NCI-H82 treated with DMSO at 0.1 percent for 48 hours (cell line): Measurements from ENCODE around the gene PTCD1.
"Not testable (repeated sequence)": the region's sequence is repeated elsewhere in the genome, so short reads cannot be mapped to it uniquely, and the experiment has no call there.

Experiments
- DNase-seq: peaks from one replicate; lab custom pipeline; 2025; ENCODE audit not compliant: unreplicated experiment; lab: John Stamatoyannopoulos, UW

Gene PTCD1

DNA sequence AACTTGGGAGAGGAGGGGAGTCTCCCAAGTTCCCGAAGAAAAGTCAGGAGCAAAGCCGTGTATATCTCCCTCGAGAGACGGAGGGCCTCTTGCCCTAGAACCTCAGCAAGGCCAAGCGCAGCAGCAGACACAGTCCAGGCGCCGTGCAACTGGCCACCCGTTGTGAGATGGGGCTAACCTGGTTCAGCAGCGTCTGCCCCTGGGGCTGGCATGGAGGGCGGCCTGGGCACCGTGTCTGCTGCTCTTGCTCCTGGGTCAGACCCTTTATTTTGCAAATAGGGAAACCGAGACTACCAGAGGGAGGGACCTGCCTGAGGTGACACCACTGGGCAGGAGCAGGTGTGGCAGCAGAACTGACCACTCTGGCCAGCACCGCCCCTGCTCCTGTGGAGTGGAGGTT is 13.9 kb upstream of the PTCD1 start:
- DNase-seq: no peak

DNA sequence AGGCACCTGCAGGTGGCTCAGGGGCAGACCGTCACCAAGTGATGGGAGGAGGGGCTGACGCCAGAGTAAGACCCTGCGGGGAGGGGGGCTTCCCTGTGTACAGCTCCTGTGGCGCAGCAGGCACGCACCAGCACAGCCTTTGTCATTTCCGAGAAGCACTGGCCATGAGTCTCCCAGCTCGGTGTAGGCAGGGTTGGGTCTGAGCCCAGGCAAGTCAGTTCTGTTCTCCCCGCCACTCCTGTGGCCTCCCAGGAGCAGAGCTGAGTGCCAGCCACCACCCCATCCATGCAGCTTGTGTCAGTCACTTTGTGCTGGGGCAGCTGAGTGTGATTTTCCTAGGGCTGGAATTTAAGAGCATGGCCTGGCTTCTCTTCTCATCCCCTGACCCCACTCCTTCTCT is 13.3 kb upstream of the PTCD1 start:
- DNase-seq: no peak

DNA sequence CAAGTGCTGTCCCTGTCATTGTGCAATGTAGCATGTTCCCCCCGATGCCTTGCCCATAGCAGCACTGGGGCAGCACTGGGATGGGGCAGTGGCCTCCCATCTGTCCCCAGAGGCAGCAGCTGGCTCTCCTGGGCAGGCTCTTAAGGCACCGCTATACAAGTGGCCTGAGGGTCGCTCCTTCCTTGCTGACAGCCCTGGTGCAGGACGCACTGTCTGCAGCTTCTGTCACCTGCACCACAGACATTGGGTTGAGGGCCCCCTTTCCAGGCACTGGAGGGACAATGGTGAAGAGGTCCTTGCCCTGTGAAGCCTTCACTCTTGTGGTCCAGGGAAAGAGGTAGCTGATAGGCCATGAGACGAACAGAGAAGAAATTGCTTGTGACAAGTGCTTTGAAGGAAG is 10.7 kb upstream of the PTCD1 start:
- no peak for DNase-seq

DNA sequence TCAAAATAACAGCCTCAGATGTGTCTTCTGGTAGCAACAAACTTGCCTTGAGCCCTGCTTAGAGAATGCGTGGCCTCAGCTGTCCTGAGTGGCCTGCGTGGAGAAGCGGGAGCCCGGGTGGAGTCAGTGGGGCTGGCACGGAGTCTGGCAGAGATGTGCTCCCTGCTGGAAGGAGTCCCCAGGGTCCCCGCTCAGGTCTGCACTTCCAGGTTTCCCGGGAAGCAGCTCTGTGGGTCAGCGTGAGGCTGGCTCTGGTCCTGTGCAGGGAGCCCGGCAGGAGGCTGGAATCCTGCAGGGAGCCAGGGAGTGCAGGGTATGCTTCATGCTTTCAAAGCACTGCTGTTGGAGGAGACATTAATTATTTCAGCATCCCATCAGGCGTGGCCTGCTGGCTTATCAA is 10.3 kb upstream of the PTCD1 start:
- DNase-seq: no peak

DNA sequence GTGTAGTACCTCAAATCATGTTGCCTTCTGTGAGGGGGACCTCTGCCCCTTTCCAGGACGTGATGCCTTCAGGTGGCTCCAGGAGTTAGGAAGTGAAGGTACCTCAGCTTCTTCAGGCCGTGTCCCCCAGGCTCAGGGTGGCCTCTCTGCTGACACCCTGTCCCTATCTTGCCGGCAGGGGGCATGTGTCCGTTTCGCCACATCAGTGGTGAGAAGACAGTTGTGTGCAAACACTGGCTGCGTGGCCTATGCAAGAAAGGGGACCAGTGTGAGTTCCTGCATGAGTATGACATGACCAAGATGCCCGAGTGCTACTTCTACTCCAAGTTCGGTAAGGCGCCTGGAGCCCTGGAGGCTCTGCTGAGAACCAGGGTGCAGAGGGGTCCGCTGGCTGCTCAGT is 9.3 kb upstream of the PTCD1 start:
- no peak for DNase-seq

DNA sequence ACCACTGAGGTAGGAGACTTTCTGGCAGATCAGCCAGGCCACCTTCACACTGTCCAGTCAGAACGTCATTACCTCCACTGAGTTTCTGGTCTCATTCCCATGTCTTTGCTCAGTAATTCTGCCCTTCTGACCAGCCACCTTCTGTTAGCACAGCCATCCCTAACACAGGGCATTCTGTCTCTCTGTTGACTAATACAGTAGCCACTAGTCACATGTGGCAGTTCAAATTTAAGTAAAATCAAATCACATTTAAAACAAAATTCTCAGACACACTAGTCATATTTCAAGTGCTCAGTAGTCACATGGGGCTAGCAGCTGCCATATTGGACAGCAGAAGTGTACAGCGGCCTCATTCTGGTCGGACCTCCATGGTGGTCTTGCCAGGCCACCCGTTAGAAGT is 7.5 kb upstream of the PTCD1 start:
- DNase-seq: no peak

DNA sequence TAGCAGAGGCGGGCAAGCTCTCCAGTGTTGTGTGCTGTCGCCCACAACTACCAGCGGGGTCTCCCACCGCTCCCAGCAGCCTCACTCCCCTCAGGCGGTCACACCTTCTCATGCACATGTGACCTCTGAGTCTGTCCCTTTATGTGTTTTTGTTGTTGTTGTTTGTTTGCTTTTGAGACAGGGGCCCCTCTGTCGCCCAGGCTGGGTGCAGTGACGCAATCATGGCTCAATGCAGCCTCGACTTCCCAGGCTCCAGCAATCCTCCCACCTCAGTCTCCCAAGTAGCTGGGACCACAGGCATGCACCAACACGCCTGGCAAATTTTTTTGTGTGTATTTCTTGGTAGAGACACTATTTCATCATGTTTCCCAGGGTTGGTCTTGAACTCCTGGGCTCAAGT is 1.6 kb upstream of the PTCD1 start:
- DNase-seq: no peak

DNA sequence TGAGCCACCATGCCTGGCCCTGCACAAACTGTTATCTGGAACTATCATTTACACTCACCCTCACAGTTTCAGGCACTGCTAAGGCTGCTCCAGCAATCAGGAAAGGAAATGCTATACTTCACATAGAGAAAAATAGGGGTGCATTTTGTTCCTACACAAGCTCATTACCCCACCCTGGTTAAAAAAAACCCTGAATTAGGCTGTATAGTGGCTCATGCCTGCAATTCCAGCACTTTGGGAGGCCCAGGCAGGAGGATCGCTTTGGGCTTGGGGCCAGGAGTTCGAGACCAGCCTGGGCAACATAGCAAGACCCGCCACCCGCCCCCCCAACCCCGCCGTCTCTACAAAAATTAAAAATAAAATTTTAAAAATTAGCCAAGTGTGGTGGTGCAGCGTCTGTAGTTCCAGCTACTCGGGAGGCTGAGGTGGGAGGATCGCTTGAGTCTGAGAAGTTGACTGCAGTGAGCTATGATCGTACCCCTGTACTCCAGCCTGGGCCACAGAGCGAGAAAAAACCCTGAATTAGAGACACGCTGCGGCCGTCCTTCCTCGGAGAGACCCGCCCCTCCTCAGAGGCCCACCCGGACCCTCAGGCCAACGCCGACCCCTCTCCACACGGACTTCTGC is 539 bp downstream of the PTCD1 start:
- no peak for DNase-seq

DNA sequence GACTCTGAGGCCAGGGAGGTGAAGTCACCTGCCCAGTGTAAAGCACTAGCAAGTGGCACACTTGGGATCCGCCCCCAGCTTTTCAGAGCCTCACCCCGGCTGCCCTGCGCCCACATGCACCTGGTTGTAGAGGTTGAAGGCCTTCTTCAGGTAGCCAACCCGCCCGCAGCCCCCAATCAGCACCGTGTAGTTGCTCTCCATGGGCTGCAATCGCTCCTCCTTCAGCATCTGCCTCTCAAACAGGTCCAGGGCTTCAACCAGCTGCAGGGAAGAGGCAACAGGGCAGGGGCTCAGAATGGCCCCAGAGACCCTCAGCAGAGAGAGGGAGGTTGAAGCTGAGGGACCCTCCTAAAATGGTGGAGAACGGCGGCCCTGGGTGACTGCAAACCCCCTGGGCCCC is 5.4 kb downstream of the PTCD1 start:
- no peak for DNase-seq

DNA sequence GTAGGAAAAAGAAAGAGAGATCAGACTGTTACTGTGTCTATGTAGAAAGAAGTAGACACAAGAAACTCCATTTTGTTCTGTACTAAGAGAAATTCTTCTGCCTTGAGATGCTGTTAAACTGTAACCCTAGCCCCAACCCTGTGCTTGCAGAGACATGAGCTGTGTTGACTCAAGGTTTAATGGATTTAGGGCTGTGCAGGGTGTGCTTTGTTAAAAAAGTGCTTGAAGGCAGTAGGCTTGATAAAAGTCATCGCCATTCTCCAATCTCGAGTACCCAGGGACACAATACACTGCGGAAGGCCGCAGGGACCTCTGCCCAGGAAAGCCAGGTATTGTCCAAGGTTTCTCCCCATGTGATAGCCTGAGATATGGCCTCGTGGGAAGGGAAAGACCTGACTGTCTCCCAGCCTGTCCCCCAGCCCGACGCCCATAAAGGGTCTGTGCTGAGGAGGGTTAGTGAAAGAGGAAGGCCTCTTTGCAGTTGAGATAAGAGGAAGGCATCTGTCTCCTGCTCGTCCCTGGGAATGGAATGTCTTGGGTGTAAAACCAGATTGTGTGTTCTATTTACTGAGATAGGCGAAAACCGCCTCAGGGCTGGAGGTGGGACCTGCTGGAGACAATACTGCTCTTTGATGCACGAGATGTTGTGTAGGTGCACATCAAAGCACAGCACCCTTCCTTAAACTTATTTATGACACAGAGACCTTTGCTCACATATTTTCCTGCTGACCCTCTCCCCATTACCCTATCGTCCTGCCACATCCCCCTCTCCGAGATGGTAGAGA is 6.7 kb downstream of the PTCD1 start:
- DNase-seq: not testable (repeated sequence)

DNA sequence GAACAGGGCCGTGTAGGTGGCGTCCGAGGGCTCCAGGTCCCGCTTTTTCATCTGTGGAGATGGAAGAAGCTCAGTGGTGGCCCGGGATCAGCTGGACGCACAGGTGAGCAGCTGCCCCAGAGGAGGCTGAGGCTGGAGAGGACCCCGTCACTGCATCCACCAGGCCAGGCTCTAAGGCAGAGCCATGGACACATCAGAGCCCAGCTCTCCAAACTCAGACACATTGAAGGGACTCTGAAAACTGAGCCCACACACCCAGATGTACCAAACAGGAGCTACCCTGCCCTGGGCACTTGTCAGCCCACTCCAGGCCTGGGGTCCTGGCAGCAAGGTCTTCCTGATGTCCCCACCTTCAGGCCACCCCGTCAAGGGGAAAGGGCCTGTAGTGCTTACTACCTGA is 8.8 kb downstream of the PTCD1 start:
- DNase-seq: no peak

DNA sequence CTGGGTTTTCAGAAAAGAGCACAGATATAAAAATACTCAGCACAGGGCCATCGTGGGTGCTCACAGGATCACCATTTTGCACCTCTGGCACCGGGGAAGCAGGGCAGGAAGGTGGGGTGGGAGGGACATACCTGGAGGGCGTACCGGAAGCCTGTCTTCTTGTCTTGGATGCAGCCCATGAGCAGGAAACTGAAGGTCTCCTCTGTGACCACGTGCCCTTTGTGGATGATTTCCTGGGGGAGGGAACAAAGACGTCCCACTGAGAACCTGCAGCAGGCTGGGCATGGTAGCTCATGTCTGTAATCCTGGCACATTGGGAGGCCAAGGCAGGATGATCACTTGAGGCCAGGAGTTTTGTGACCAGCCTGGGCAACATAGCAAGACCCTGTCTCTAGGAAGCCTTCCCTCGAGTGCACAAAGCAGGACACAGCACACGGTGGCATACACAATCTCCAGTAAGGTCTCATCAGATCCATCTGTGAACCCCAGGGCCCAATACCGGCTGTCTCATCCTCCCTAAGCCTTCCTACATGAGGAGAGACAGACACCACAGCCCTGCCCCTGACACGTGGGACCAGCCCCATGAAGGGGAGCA is 9.5 kb downstream of the PTCD1 start:
- DNase-seq: no peak

DNA sequence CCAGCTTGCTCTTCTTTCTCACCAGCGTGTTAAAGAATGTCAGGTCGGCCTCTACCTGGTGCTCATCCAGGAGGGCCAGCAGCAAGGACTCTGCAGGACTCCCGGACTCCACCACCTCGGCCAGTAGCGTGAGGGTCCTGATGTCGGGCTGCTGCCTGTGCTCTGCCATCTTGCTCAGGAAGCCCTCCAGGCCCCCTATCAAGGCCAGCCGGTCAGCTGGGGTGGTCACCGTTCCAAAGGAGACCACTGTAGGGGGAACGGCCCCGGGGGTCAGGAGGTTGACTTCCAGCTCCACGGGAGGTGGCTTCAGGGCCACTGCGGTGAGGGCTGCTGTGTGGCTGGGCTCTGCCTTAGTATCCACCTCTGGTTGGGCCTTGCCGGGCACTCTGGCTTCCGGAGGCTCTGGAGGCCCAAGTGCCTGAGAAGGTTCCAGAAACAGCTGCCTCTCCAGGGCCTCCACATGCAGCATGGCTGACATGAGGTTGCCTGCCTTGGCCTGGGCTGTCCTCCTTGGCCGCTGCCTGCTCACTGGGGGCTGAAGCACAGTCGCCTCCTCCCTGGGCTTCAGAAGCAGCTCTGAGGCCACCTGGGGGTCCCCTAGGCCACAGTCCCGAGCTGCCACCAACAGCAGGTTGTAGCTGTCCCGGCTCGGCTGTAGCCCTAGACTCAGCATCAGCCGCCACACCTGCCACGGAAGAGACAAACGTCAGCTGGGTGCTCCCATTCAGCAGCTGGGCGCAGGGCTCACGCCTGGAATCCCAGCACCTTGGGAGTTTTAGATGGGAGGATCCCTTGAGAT is 13.5 kb downstream of the PTCD1 start:
- DNase-seq: no peak

DNA sequence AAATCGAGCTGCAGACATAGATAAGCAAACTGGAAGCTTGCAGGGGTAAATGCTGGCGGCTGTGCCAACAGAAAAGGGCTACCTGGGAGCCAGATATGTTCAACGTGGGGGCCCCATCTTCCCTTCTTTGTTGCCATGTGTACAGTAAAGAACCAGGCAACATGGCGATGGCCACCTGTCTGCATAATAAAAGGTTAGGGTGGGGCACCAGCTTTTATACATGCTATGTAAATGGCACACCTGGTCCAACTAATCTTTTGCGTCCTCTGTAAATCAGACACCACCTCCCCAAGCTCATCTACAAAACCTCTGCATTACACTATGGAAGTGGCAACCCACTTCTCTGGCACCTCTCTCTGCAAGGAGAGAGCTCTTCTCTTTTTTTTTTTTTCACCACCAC is 16.0 kb downstream of the PTCD1 start:
- no peak for DNase-seq

DNA sequence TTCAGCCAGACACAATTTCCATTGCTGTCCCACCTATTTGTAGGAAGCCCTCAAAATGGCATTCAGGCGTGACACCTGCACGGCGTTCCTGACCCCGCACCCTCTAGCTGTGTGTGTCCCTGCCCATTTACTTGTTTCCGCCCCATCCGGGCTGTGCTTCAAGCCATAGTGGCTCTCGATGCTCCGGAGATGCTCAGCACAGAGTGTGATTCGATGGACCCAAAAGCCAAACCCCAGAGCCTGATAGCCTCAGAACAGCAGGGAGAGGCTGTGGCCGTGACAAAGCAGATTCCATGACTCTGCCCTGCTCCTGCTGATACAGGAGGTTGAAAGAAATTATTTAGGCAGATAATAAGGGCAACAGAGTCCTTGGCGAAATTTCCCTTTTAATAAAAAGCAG is 16.4 kb downstream of the PTCD1 start:
- no peak for DNase-seq

DNA sequence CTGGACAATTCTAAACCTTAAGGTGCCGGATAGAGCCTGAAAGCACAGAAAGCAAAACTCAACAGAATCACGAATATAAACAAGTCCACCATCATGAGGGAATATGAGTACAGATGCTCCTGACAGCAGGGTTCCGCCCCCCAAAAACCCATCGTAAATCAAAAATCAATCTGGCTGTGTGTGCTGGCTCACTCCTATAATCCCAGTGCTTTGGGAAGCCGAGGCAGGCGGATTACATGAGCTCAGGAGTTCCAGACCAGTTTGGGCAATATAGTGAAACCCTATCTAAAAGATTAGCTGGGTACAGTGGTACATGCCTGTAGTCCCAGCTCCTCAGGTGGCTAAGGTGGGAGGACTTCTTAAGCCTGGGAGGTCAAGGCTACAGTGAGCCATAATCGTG is 17.6 kb downstream of the PTCD1 start:
- DNase-seq: no peak

DNA sequence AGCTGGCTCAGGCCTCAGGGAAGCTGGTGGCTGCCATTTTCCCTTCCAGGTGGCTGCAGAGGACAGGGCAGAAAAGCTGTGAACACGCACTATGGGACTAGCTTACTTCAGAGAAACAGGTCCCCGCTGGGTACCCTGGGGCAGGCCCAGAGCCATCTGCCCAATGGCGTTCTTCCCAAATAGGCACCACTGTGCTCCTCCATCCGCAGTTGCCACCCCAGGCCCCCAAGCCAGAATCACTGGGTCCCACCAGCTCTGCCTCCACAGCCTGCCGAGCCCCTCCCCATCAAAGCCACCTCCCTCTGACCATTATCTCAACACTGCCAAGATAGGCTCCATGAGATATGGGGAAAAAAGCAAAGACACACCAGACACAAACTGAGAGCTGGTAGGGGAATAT is 18.4 kb downstream of the PTCD1 start:
- DNase-seq: no peak

DNA sequence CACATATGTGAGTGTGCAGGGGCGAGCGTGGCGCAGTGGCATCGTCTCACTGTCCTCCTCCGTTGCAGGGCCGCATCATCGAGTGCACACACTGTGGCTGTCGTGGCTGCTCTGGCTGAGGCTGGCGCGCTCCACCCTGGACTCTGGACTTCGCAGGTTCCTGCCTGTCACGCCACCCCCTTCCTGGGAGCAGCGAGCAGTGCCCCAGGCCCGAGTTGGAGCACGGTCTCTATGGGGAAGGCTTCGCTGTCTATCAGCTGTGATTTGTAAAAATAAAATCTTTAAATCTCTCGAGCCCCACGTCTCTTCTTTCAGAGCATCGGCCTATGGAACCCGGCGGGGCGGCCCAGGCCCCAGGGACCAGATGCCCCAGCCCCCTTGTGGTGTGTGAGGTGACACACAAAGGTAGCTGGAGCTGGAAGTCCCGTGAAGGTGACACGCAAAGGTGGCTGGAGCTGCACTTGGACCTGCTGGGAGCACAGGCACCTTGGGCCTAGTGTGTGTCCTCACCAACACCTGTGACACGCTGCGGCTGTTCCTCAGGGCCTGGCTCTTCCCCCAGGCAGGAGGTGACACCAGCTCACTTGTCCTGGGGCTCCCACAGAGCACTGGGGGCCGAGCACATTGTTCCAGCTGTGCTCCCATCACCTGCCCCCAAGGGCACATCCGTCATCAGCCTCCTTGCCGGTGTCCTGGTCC is 19.1 kb downstream of the PTCD1 start:
- DNase-seq: no peak

DNA sequence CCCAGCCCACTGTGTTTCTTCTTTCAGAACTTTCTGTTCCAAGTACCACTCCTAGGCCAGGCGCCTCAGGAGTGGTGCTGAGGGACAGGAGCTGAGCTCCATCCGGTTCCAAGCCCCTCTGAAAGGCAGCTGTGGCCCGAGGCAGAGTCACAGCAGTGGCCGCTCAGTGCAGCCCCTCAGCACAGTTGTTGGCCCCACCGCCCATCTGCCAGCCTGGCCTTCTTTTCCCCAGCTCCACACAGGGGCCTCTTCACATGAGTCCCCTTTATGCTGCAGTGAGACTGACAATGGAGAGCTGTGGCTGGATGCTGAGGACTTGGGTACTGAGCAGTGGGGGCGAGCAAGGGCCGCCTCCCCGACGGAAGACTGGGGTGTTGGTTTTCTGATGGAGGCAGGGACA is 20.3 kb downstream of the PTCD1 start:
- DNase-seq: no peak

DNA sequence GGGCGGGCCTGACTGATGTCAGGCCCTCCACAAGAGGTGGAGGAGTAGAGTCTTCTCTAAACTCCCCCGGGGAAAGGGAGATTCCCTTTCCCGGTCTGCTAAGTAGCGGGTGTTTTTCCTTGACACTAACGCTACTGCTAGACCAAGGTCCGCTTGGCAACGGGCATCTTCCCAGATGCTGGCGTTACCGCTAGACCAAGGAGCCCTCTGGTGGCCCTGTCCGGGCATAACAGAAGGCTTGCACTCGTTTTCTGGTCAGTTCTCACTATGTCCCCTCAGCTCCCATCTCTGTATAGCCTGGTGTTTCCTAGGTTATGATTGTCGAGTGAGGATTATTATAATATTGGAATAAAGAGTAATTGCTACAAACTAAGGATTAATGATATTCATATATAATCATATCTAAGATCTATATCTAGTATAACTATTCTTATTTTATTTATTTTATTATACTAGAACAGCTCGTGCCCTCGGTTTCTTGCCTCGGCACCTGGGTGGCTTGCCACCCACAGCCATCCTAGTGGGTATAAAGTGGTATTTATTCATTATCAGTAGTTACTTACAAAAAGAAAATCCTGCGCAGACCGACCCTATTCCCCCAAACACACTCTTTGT is 23.0 kb downstream of the PTCD1 start:
- not testable (repeated sequence) for DNase-seq

DNA sequence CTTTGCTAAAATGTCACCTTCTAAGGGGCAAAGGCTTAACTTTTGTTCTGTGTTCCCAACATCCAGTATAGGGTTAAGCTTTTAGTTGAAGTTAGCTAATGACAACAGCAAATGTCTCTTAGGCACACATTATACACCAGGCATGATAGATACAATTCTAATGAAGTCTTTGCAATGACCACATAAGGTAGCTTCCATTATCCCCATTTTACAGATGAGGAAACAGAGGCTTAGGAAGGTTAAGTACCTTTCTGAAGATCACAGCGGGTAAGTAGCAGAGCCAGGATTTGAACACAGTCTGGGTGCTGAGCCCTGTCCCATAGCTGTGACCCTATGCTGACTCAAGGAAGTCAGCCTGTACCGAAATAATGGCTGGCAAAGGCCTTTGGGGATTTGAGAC is 28.0 kb downstream of the PTCD1 start:
- no peak for DNase-seq
